ENCODE data around the gene ATAD3A.

ATAD3A gene

DNA sequence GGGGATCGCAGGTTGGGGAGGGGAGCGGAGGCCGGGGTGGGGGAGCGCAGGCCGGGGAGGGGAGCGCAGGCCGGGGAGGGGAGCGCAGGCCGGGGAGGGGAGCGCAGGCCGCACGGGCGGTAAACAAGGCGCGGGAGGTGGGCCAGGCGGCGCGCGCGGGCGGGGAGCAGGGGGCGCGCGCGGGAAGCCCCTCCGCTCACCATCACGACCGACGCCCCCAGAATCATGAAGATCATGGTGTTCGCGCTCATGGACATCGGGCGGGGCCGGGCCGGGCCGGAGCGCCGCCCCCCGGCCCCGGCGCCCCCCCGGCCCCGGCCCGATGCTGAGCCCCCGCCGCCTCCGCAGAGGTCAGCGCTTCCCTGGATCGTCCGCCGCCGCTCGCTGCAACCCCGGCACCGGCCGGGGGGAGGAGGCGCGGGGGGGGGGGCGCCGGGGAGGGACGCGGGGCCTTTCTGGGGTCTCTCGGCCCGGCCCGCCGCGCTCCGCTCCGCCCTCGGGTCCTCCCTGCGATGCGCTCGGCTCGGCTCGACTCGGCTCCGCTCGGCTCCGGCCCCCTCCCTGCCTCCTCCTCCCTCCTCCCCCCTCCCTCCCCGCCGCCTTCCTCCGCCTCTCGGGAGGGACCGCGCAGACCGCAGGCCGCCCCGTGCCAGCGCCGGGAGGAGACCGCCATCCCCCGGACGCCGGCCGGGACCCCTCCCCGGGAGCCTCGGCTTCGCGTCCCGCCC lies 28.3 kb downstream of the ATAD3A start, which contains the start of gene TMEM240:
Gene TMEM240, minus strand, starts transcription at position 535 of the 728 bp plus-strand sequence. Its CDS starts 278 bp downstream, at position 257.
- peak; percentile 44 for DNase-seq (ENCODE audit: low read depth)

DNA sequence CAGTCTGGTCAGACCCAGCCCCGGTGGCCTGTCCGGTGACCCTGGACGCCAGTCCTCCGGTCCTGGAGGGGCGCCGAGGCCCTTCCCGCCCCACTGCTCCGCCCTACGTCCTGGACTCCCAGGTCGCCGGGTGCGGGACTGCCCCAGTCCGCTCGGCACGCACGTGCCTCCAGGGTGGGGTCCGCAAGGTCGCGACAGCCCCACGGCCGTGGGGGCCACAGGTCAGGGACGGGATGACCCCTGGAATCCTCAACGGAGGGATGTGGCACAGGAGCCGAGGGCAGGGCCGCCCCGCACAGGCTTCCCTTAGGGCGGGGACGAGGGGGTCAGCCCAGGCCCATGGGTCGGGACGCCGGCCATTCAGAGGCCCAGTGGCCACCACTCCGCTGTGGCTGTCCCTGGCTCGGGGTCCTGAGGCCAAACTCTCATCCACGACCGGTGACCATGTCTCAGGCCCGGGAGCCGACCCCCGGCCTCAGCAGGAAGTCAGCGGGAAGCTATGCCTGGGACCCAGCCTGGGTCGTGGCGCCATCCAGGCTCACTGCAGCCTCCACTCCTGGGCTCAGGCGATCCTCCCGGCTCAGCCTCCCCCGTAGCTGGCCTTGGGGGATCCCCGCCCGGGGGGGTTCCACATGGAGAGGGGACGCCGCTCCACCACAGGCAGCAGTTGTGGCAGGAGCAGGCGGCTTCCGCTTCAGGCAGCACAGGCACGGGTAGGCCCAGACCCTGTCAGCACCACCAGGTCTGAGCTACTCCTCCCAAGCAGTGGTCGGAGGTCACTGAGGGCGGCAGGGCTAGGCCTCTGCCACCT lies 29.1 kb downstream of the ATAD3A start:
- no peak for DNase-seq (ENCODE audit: low read depth)

DNA sequence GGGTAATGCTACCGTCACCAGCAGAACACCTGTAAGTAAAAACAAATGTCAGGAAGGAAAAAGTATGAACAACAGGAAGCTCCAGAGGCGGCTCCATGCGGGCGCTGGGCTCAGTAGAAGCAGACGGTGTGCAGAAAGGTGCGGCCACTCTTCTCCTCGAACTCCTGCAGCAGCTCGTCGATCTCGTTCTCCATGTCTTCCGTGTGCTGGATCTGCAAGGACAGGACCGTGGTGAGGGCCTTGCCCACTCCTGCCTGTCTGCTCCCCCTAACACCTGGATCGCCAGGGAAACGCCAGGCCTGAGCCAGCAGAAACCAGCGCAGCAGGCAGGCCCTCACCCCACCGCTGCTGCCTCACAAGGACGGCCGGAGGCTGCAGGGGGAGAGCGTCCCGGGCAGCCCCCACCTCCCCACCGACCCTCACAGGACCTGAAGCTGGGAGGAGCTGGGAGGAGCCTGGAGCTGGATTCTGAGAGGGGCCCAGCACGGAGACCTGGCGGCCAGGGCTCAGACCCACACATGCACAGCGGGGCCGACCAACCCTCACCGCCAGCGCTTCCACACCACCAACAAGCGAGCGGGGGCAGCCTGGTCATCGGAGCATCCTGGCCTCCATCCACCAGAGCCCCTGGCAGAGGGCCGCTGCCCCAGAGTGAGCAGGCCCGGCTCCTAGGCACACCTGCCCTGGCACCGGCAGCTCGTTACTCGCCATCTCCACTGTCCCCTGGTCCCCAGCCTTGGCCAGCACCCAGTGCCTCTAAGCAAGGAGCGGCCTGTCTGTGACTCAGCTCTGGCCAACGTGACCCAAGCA lies 30.2 kb downstream of the ATAD3A start:
- DNase-seq (ENCODE audit: low read depth) = no peak

DNA sequence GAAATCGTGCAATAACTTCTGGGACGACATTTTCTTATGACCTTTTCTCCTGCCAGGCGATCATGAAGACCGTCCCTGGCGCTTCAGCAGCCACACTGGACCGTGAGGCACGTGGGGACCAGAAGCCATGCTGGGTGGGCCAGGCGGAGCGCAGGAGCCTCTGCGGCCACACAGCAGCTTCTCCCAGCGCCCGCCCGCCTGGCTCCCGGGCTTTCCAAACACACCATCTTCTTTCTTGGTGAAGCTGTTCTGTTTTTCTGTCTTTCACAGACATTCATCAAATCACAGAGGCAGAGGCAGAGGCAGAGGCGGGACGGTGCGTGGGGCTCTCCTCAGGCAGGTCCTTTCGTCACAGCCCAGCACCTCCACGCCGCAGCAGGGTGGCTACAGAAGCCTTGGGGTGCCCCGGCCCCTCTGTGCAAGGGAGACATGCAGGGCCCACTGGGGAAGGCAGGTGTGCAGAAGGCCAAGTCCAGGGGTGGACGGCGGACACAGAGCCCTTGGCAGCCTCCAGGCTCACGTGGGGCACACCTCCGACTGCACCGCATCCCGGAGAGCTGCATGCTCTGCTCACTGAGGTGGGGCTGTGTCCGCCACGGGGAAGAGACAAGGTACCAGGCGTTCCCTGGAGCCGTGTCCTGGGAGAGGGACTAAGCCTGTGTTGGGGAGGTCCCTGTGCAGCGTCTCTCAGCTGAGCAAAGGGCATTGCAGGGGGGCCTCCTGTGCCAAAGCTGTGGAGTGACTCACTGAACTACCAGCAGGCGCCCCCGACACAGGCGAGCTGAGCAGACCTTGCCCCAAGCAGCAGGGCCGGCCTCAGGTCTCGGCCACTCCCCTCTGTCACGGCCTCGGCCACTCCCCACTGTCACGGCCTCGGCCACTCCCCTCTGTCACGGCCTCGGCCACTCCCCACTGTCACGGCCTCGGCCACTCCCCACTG lies 31.1 kb downstream of the ATAD3A start:
- DNase-seq (ENCODE audit: low read depth) = no peak

DNA sequence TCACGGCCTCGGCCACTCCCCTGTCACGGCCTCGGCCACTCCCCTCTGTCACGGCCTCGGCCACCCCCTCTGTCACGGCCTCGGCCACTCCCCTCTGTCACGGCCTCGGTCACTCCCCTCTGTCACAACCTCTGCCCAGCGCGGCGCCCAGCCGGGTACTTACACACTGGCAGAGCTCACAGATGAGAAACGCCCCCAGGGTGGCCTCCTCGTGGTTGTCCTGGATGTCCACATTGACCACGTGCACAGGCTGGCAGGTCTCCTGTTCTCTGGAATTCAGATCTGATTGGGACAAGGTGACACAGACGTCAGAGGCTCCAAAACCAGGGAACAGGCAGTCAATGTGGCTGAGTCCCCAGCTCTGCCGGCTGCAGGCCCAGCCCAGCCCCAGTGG lies 31.7 kb downstream of the ATAD3A start:
- no peak for DNase-seq (ENCODE audit: low read depth)

DNA sequence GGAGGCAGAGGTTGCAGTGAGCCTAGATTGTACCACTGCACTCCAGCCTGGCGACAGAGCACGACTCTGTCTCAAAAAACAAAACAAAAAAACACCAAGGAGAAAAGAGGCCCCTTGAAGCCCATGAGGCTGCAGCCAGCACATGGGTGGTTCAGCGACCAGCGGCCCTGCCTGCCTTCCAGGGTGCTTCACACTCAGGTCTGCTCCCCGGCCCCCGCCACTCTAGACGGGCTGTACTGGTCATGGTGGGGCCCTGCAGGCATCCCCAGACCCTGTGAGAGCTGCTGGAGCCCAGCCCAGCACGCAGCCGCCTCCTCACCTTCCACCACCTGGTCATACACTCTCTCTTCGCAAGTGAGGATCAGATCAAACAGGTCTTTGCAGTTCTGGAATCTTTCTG lies 32.6 kb downstream of the ATAD3A start:
- DNase-seq (ENCODE audit: low read depth) = no peak

DNA sequence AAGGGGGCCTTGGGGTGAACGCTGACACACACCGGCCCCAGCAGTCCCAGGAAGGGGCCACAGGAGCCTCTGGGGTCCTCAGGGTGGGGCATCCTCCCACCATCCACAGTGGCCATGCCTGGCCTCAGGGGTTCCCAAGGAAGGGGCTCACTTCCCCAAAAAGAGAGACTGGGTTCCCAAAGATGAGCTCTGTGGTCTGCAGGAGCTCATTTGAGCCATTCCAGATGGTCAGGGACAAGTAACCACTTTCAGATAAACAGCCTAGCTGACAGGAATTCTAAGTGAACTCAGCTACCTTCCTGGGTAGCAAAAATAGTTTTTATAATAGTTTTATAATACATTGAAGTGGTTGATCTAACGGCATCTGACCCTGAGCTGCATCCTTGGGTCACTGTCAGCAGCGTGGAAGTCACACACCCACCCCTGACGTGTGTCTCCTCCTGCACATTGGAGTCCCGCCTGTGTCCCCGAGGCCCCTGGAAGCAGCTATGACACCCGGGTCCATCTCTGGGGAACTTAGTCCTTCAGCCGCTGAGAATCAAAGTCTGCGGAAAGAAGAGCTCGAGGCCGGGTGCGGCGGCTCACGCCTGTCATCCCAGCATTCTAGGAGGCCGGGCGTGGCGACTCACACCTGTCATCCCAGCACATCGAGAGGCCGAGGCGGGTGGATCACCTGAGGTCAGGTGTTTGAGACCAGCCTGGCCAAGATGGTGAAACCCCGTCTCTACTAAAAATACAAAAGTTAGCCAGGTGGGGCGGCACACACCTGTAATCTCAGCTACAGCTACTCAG lies 34.2 kb downstream of the ATAD3A start:
- DNase-seq (ENCODE audit: low read depth) = no peak

DNA sequence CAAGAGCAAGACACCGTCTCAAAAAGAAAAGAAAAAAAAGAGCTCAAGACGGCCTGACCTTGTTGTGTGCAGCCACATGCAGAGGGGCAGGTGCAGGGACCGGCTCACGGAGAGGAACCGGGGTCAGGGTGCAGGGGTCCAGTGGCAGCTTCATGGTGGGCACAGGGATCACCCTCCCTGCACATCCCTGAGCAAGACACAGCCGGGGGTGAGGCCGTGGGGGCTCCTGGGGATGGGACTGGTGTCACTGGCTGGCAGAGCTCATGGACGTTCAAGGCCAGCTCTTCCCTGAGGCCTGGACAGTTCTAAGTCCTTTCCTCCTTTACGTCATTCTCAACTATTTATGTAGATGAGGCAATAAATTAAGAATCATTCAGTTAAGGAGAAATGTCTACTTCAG lies 35.0 kb downstream of the ATAD3A start:
- no peak for DNase-seq (ENCODE audit: low read depth)

DNA sequence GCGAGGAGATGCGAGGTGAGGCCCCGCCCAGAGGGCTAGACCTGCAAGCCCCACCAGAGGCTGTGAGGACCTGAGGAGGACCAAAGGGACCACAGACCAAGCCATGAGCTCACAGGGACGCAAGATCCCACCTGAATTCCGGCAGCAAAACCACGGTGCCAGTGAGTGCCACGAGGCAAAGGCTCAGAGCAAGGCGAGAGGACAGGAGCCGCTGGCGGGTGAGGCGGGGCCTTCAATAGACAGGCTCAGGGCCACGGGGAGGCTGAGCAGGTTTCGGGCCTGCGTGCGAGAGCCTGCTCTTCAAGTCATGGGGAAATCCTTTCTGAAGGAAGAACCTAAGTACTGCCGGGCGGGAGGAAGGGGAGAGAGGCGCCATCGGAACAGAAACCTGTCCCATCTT lies 35.5 kb downstream of the ATAD3A start:
- DNase-seq (ENCODE audit: low read depth) = no peak

DNA sequence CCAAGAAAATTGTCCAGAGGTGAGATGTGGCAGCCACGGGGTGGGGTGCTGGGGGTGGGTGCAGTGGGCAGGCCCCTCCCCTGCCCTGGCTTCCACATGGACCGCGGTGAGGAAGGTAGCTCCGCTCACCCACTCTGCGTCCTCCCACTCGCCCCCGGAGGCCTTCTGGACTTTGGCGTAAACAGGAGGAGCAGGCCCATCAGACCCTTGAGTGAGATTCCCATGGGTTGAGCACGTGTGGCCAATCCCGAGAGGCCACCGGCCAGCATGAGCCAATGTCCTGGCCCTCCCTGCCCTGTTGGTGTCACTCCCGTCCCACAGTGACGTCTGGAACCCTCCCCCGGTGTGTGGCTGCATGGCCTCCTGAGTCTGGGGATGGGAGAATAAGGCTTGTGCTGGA lies 36.6 kb downstream of the ATAD3A start:
- DNase-seq (ENCODE audit: low read depth) = no peak

DNA sequence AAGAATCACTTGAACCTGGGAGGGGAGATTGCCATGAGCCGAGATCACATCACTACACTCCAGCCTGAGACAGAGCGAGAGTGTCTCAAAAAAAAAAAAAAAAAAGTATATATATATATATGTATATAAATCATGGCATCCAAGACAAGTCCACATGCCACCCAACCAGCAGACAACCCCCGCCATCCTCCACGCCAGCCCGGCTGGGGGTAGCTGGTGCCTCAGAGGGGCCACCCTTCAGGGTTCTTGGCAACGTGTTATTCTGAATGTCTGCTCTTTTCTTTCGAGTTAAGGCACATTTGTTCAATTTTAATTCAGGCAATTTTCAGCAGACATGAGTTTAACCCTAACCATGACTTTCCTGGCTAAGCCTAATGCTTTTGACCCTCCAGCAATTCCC lies 38.1 kb downstream of the ATAD3A start:
- no peak for DNase-seq (ENCODE audit: low read depth)

DNA sequence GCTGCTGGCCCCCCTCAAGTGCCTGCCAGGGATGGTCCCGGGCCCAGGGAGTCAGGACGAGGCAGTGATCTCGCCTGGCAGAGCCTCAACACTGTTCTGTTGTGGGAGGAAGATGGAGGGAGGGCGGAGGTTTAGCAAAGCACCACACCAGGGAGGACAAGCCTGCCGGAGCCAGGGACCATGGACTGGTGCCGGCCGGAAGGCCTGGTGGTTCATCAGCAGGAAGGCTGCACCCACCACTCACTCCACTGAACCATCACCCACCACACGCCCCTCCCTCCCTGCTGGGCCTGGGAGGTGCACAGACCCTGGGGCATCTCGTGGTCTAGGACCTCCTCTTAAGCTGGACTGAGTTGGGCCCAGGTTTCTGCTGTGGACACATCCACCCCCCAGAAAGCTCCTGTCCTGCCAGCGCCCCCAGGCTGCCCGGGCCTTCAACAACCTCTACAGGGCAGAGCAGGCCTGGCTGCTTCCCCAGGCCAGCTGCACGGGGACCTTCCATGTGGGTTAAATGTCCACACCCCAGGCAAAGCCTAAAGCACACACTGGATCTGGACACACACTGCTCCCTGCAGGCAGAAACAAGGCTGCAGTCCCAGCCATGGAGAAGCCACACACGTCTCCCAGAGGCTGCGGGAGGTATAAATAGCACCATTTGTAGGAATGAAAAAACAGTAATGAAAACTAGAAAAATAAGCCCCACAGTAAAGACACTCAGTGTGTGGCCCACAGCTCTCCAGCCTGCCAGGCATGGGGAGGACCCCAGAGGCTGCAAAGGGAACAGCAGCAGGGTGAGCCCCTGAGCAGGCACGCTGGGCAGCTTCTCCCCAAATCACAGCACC lies 38.9 kb downstream of the ATAD3A start:
- DNase-seq (ENCODE audit: low read depth) = no peak

DNA sequence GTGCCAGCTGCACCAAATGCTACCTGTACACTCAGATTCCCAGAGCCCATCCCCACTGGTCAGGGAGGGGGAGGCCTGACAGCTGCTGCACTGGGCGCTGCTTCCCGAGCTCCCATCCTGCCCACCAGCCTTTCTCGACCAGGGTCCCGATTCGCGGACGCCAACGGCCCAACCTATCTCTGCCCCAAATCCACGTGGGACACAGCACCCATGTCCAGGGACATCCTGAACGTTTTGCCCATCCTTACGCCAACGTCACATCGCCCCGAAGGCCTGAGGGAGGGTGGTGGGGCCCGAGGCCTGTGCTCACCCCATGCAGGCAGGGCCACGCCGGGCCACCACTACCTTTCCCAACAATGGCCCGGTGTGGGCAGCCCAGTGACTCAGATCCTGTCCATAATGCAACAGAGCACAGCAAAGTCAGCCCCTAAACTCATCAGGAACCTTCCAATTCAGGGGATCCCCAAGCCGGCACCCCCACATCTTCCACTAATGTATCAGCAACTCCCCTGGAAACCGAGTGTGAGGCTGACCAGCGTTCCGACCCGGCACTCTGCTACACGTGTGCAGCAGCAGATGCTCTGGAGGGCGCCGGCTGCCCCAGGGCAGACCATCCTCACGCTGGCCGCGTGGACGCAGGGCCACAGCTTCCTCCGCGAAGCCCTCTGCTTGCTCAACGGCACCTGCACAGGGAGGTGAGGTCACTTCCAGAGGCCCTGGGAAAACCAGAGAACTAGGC lies 39.7 kb downstream of the ATAD3A start:
- no peak for DNase-seq (ENCODE audit: low read depth)

DNA sequence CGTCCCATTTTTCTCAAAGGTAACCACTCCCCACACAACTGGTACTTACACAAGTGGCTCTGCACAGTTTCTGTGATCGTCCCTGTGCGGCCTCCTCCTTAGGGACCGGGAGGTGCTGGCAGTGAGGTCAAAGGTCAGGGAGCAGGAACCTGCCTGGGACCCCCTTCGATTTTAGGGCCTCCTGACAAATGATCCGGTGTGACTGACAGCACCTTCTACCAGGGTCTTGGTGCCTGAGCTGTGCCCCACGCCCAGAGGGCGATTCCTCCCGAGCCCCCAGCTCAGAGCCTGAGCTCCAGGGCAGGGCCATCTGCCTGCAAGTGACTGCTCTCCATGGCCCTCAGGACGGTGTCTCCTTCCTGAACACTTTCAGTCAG lies 40.3 kb downstream of the ATAD3A start:
- DNase-seq (ENCODE audit: low read depth) = no peak

DNA sequence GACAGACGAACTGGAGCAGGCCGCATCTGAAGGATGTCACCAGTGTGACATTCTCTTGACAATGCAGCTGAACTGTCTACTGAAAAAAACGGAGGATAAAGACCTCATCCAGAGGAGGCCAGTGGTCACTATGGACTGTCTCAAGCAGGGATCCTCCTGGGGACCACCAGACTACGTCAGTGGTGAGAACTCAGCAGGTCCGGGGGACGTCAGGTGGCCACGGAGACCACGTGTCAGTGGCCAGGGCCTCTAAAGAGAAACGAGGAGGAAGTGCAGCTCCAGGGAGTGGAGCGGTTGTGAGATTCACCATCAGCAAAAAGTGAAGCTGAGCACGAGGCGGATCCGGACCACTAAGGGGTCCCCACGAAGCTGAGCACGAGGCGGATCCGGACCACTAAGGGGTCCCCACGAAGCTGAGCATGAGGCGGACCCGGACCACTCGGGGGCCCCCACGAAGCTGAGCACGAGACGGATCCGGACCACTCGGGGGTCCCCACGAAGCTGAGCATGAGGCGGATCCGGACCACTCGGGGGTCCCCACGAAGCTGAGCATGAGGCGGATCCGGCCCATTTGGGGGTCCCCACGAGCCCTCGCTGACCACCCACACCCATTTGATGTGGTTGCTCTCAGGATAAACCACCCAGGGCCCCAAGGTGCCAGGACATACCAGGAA lies 42.0 kb downstream of the ATAD3A start:
- no peak for DNase-seq (ENCODE audit: low read depth)

DNA sequence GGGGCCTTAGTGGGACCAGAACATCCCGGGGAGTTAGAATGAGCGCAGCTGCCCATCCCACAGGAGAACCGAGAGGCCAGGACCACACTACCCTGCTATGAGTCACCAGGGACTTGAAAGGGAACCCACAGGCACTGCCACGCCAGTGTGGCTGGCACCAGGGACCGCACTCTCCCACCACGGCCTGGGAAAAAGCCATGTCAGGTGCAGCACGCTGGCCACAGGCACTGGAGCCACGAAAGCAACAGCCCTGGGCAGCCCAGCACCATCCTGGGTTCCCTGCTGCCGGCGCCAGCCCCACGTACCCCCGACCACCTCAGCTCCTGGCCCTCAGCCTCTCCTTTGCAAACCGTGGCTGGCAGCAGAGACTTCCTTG lies 42.6 kb downstream of the ATAD3A start:
- no peak for DNase-seq (ENCODE audit: low read depth)

DNA sequence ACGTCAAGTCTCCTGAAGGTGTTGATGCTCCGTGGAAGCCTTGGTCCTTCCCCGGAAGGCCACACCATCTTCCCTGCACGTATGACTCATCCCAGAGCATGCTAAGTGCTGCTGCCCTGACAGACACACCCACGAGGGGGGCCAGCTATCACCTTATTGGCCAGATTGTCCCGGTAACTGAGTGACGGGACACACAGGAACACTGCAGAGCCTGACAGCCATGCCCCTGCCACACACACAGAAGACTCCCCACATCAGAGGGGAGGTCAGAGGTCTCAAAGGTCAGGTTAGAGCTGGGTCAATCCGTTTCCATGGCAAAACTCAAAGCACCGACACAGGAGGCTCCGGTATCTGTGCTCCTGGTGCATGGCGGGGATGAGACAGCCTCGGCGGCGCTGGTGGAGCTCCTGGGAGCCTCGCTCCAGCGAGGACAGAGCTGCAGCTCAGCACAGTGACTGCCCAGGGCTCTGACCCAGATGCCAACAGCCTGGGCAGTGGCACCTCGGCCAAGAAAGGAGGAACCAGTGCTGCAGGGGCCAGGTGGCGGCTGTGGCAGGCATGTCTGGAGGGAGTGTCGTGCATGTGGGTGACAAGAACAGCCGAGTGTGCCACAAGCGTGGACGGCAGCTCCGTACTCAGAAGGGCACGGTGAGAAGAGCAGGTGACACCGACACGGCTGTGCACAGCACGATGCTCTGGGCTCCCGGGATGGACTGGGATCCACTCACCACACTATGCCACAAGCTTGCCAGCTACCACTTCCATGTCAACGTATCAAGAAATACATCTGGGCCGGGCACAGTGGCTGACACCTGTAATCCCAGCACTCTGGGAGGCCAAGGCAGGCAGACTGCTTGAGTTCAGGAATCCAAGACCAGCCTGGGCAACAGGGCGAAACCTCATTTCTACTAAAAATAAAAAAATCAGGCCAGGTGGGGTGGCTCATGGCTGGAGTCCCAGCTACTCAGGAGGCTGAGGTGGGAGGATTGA lies 43.3 kb downstream of the ATAD3A start:
- DNase-seq (ENCODE audit: low read depth) = no peak

All from activated T-cell treated with anti-CD3 and anti-CD28 coated beads for 24 hours (primary cell).